Spleen (tissue), 11 donors: ENCODE measurements around the gene NRXN2. TPM values are rescaled to one million over a fixed set of nuclear protein-coding genes. Genes with fewer than 3 reads are reported as not detected.

ENCODE experiments used
- DNase-seq: peaks from one replicate; pipeline ENCODE4 v3.0.0-alpha.2; 2020
- H3K27ac ChIP-seq, 8 donors: fragments of 200-600 bp; sonication (generic) in 7 of 8; 1 replicate in 4 of 8; 2 replicates in 4 of 8; pipeline versions ENCODE4 v1.5.0 to v1.8.0; 2016 to 2021; ENCODE audit warnings: inconsistent platforms in 4 of 8, mild to moderate bottlenecking in 4 of 8, moderate library complexity in 1 of 8
- H3K27me3 ChIP-seq, 7 donors: fragments of 200-600 bp; sonication (generic) in 6 of 7; replicated peaks in 1 of 7; 1 replicate in 4 of 7; 2 replicates in 3 of 7; pipeline versions ENCODE4 v1.5.0 to v1.8.0; 2016 to 2021; ENCODE audit warnings: inconsistent platforms in 3 of 7, mild to moderate bottlenecking in 1 of 7
- H3K36me3 ChIP-seq, 6 donors: fragments of 200-600 bp; sonication (generic) in 5 of 6; 1 replicate in 4 of 6; 2 replicates in 2 of 6; pipeline versions ENCODE4 v1.5.0 to v1.8.0; 2016 to 2021; ENCODE audit warnings: inconsistent platforms in 2 of 6
- H3K4me1 ChIP-seq, 6 donors: fragments of 200-600 bp; sonication (generic) in 5 of 6; 1 replicate in 3 of 6; 2 replicates in 3 of 6; pipeline versions ENCODE4 v1.5.0 to v1.8.0; 2016 to 2021; ENCODE audit warnings: inconsistent platforms in 3 of 6
- H3K4me3 ChIP-seq, 8 donors: fragments of 200-600 bp; sonication (generic) in 7 of 8; 1 replicate in 4 of 8; 2 replicates in 4 of 8; pipeline versions ENCODE4 v1.5.0 to v1.8.0; 2016 to 2021; ENCODE audit warnings: inconsistent platforms in 4 of 8, mild to moderate bottlenecking in 4 of 8, moderate library complexity in 2 of 8
- H3K9me3 ChIP-seq, 8 donors: fragments of 200-600 bp; sonication (generic) in 7 of 8; 1 replicate in 4 of 8; 2 replicates in 4 of 8; pipeline versions ENCODE4 v1.5.0 to v1.8.0; 2016 to 2021; ENCODE audit warnings: inconsistent platforms in 4 of 8
- CTCF ChIP-seq, 11 experiments: fragments of 200-600 bp in 7 of 11; fragments of 450-650 bp in 4 of 11; sonication (generic) in 4 of 11; IDR thresholded peaks in 8 of 11; conservative IDR thresholded peaks in 3 of 11; 1 replicate in 7 of 11; 2 replicates in 4 of 11; pipeline versions ENCODE4 v1.4.0 to v1.8.0; 2016 to 2021; ENCODE audit warnings: antibody characterized with exemption in 11 of 11, inconsistent platforms in 4 of 11, mild to moderate bottlenecking in 1 of 11
- POLR2A ChIP-seq, 3 donors: fragments of 450-650 bp; IDR thresholded peaks; one replicate each; pipeline ENCODE4 v1.5.1; 2017; ENCODE audit warnings: antibody characterized with exemption in 3 of 3, mild to moderate bottlenecking in 1 of 3
- POLR2AphosphoS5 ChIP-seq, 3 donors: sonication (generic); formaldehyde crosslinking; IDR thresholded peaks; one replicate each; pipeline ENCODE4 v1.5.1; 2017; ENCODE audit warnings: antibody characterized with exemption in 3 of 3
- WGBS, 5 donors: extraction: QIAGEN DNeasy Blood & Tissue Kit in 3 of 5; methylation state at CpG; one replicate each; pipeline versions ENCODE4 v1.1.5 to v1.1.7; 2013 to 2018; 5-methylcytosine and 5-hydroxymethylcytosine counted together
- intact Hi-C: fragments of 100-400 bp; cut with DNase I; formaldehyde crosslinking; loops from one replicate; pipeline ENCODE4 v1.15.0; 2023; ENCODE audit warnings: low total_unique reads
- polyA plus RNA-seq, 3 donors: library from polyadenylated mRNA; stranded (reverse); fragments of 200-250 nt; gene quantifications; one replicate each; pipeline ENCODE4 v1.2.1, GENCODE V29; 2013
- total RNA-seq, 7 donors: library from RNA; depleted of rRNA in 3 of 7; stranded (reverse); fragments of >200 nt in 3 of 7; fragmentation: NEBNext Ultra II Directional in 4 of 7; extraction: Animal tissue kit (Norgen Biotek cat#: 25700) in 4 of 7; gene quantifications; one replicate each; pipeline versions ENCODE4 v1.1.0 to v1.2.1, GENCODE V29; 2016 to 2021
- donor health status: healthy with polysubstance abuse.
- donor health status: DM: no; HTN: no; CAD: no; lungs with moderate emphysema.
- donor health status: DM: no; HTN: no; CAD: no.
- donor health status: Bipolar disorder and iron deficiency.
- donor health status: healthy.
- donor health status: DM: no; HTN: no; CAD: no.
- donor health status: DM: yes; HTN: yes; CAD: no.

NRXN2 gene
- total and polyA plus RNA-seq, 10 donors = 0.59 to 12.9 (median 3.0) TPM

- no peak overlapping the region for H3K4me3 ChIP-seq
- no peaks in the 10 kb centered on the region for H3K36me3 ChIP-seq
- DNase-seq = no peak
- 37 to 50% (median 45%) methylated on average over 5 of the region's 5 CpGs for WGBS, 5 donors
- TF ChIP-seq CTCF (IDR thresholded peaks at IDR 0.05 in 8 of 11, conservative IDR thresholded peaks at IDR 0.05 in 3 of 11) = no peak
- no peak for TF ChIP-seq POLR2AphosphoS5 (IDR thresholded peaks at IDR 0.05)
- no peak for TF ChIP-seq POLR2A (IDR thresholded peaks at IDR 0.05)
- H3K9me3 ChIP-seq = no peaks in the 10 kb centered on the region
- no peaks in the 10 kb centered on the region for H3K27me3 ChIP-seq
- H3K4me1 ChIP-seq = peaks cover 0 to 24% (median 13%) of the 10 kb centered on the region in 6 donors
- H3K27ac ChIP-seq = no peak overlapping the region
- intact Hi-C loops = loop anchor here (10.0 kb wide), 1 partner anchor 50 kb away; no protein-coding TSS in a partner anchor
These were observed 108.1 kb downstream of the NRXN2 start for GRCh38 chr11:64614917-64615316.

- TF ChIP-seq CTCF (IDR thresholded peaks at IDR 0.05 in 8 of 11, conservative IDR thresholded peaks at IDR 0.05 in 3 of 11) = no peak
- TF ChIP-seq POLR2AphosphoS5 (IDR thresholded peaks at IDR 0.05) = no peak
- no peak for TF ChIP-seq POLR2A (IDR thresholded peaks at IDR 0.05)
- intact Hi-C loops = loop anchor here (10.0 kb wide), 1 partner anchor 49 kb away; no protein-coding TSS in a partner anchor
- Histone ChIP-seq H3K4me1 (peaks cover 0 to 18% (median 9%) of the 10 kb centered on the region in 6 donors), H3K27me3 (no peaks in the 10 kb centered on the region), H3K36me3 (no peaks in the 10 kb centered on the region), H3K9me3 (no peaks in the 10 kb centered on the region), H3K4me3 (no peak overlapping the region), H3K27ac (no peak overlapping the region)
- WGBS, 5 donors = 88 to 94% (median 91%) methylated on average over 6 of the region's 6 CpGs
- no peak for DNase-seq
These were observed 109.3 kb downstream of the NRXN2 start for GRCh38 chr11:64613648-64614047.

- DNase-seq = no peak
- peaks cover 0 to 18% (median 9%) of the 10 kb centered on the region in 6 donors for H3K4me1 ChIP-seq
- intact Hi-C loops = loop anchor here (10.0 kb wide), 1 partner anchor 47 kb away; no protein-coding TSS in a partner anchor
- no peak overlapping the region for H3K4me3 ChIP-seq
- 28 to 36% (median 31%) methylated on average over 9 to 11 of the region's 11 CpGs for WGBS, 5 donors
- no peaks in the 10 kb centered on the region for H3K36me3 ChIP-seq
- H3K9me3 ChIP-seq = no peaks in the 10 kb centered on the region
- no peak overlapping the region for H3K27ac ChIP-seq
- TF ChIP-seq POLR2AphosphoS5 (IDR thresholded peaks at IDR 0.05) = no peak
- TF ChIP-seq CTCF (IDR thresholded peaks at IDR 0.05 in 8 of 11, conservative IDR thresholded peaks at IDR 0.05 in 3 of 11) = no peak
- no peak for TF ChIP-seq POLR2A (IDR thresholded peaks at IDR 0.05)
- H3K27me3 ChIP-seq = no peaks in the 10 kb centered on the region
These were observed 110.9 kb downstream of the NRXN2 start for GRCh38 chr11:64611869-64612646.

- no peaks in the 10 kb centered on the region for H3K27me3 ChIP-seq
These were observed 111.8 kb downstream of the NRXN2 start for GRCh38 chr11:64611176-64611575.

More at GRCh38 chr11:64611176-64611575, 111.8 kb downstream of the NRXN2 start:
- H3K36me3 ChIP-seq = no peaks in the 10 kb centered on the region
- H3K4me3 ChIP-seq = no peak overlapping the region
- no peaks in the 10 kb centered on the region for H3K9me3 ChIP-seq
- 45 to 78% (median 56%) methylated on average over 2 of the region's 2 CpGs for WGBS, 5 donors
- intact Hi-C loops = loop anchor here (10.0 kb wide), 1 partner anchor 46 kb away; no protein-coding TSS in a partner anchor
- no peak for DNase-seq
- no peak for TF ChIP-seq POLR2A (IDR thresholded peaks at IDR 0.05)
- no peak for TF ChIP-seq CTCF (IDR thresholded peaks at IDR 0.05 in 8 of 11, conservative IDR thresholded peaks at IDR 0.05 in 3 of 11)
- TF ChIP-seq POLR2AphosphoS5 (IDR thresholded peaks at IDR 0.05) = no peak
- no peak overlapping the region for H3K27ac ChIP-seq
- H3K4me1 ChIP-seq = peaks cover 0 to 18% (median 9%) of the 10 kb centered on the region in 6 donors
